Effector CD8-positive, alpha-beta T cell (primary cell): ENCODE measurements around the gene LRRC34.

Experiments used
- DNase-seq: peaks from one replicate; lab custom pipeline; 2025; lab: John Stamatoyannopoulos, UW

Gene LRRC34

GRCh38 chr3:169813757-169814517 lies 1.2 kb upstream of the LRRC34 start:
- peak; percentile 49 for DNase-seq

- DNase-seq = no peak
Measured at GRCh38 chr3:169813278-169813677, 574 bp upstream of the LRRC34 start.

GRCh38 chr3:169811631-169812331 lies 923 bp downstream of the LRRC34 start:
- no peak for DNase-seq

DNA sequence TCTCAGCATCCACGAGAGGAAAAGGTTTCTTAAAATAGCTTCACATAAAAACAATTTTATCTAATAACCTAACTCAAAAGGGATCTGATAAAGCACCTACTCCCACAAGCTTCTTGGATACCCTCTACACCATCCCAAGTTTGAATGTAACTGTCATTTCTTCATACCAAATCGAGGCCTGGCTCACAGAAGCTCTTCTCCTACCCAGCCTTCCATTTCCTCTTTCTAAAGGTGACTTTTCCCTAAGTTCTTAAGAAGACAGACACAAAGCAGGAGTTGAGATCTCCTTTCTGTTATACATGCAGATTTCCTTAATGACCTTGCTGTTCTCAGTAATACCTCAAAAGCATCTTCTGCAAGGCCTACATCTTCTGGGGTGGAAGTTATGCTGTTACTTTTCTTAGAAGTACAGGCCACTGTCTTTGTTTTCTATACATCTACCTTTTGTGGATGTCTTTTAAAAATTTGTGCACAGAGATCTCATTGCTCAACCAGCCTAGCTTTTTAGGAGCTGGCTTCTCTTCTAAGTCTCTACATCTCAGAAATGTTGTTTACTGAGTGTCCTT lies 3.4 kb downstream of the LRRC34 start:
- no peak for DNase-seq

DNA sequence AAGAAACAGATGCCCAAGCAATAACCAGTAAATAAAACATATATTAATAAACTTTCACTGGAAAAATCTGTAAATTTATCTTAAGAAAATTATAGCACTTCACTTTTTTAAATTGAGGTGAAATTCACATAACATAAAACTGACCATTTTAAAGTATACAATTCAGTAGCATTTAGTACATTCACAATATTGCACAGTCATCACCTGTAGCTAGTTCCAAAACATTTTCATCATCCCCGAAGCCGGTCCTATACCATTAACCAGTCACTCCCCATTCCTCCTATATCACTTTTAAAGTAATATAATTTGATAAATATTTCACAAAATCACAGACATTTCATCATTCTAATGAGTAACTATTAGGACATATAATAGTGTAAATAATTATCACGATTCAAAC lies 8.0 kb downstream of the LRRC34 start:
- DNase-seq = no peak

DNA sequence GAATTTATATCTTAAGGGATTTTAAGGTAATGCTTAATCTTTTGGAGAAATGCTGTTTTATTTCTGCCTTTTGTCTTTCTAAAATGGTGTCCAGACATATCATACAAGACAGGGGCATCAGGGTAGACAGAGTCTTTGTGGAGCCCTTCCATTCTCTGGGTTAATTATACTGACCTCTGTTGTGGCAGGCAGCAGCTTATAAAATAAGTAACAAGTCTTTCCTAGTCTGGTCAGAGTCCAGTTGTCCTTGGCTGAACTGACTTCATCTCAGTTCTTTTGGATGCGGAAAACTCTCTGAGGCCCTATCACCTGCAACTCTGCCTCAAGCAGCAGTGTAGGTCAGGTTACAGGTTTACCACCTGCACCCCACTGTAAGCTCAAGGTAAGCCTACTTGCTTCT lies 20.3 kb downstream of the LRRC34 start:
- no peak for DNase-seq

GRCh38 chr3:169790687-169791429 lies 21.8 kb downstream of the LRRC34 start:
- no peak for DNase-seq

GRCh38 chr3:169790219-169790618 lies 22.5 kb downstream of the LRRC34 start:
- DNase-seq = no peak

GRCh38 chr3:169787791-169788190 lies 24.9 kb downstream of the LRRC34 start:
- DNase-seq = no peak

- no peak for DNase-seq
Measured at GRCh38 chr3:169787120-169787519, 25.6 kb downstream of the LRRC34 start.

GRCh38 chr3:169781209-169781855 lies 31.4 kb downstream of the LRRC34 start:
- no peak for DNase-seq

GRCh38 chr3:169780742-169781141 lies 32.0 kb downstream of the LRRC34 start:
- DNase-seq = no peak

GRCh38 chr3:169777822-169778221 lies 34.9 kb downstream of the LRRC34 start:
- DNase-seq = no peak

GRCh38 chr3:169774186-169774585 lies 38.5 kb downstream of the LRRC34 start:
- DNase-seq = no peak

GRCh38 chr3:169772897-169773816 lies 39.5 kb downstream of the LRRC34 start, which contains the start of gene MYNN:
Gene MYNN, plus strand, starts transcription at chr3:169773396. Its CDS starts 900 bp downstream, at chr3:169774296.
- DNase-seq = peak; percentile 78

DNA sequence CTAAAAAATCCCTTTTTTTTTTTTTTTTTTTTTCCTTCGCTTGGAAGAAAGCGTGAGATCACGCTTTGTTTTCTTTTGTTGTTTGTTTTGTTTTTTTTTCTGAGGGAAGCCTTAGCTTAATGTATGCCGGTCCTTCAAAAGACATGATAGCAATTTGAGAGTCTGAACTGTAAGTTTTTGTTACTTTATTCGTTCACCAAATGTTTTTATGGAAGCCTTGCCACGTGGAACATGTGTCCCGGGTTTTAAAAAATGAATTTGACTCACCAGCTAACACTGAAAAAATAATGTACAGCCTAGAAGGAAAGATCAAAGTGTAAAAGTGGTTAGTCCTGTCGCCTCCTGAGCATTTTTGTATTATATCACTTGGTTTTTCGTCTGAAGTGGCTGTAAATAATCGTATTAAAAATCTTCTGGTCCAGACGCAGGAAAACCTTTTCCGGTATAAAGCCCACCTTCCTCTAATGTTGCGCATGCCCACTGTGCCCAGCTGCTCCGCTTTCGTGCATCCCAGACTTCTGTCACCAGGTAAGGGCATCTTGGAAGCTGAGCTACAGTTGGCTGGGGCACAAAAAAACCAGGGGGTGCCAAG lies 40.3 kb downstream of the LRRC34 start:
- DNase-seq = peak; percentile 68

GRCh38 chr3:169771497-169772304 lies 41.0 kb downstream of the LRRC34 start:
- DNase-seq = peak; percentile 54

GRCh38 chr3:169769287-169770181 lies 43.2 kb downstream of the LRRC34 start, which contains the start of gene ACTRT3:
Gene ACTRT3, minus strand, starts transcription at chr3:169769561. Its CDS starts 41 bp downstream, at chr3:169769520.
- DNase-seq = peak; percentile 13
